ENCODE results near the gene PACS1.

GRCh38 chr11:66220566-66220935 lies 150.5 kb downstream of the PACS1 start:
- TF ChIP-seq SIN3A (IDR thresholded peaks at IDR 0.05; ENCODE audit: borderline replicate concordance, insufficient read depth, low read length) (no peak), POLR2AphosphoS5 (IDR thresholded peaks at IDR 0.05; ENCODE audit: low read depth, low read length) (no peak), TAF1 (IDR thresholded peaks at IDR 0.05; ENCODE audit: borderline replicate concordance, insufficient read depth, low read length) (no peak)

Measured in PFSK-1 (cell line).